ENCODE measurements around the gene USP35.

- no peak for TF ChIP-seq CTCF (IDR thresholded peaks at IDR 0.05)
- peak; percentile 77 to 95 (median 80) for TF ChIP-seq POLR2AphosphoS5 (IDR thresholded peaks at IDR 0.05)
- peak; percentile 24 for TF ChIP-seq POLR2A (IDR thresholded peaks at IDR 0.05)
These were observed at the start of gene USP35, which contains the start of gene KCTD21 for GRCh38 chr11:78188286-78189173.

Data from breast epithelium (tissue), 3 donors.